Right hindlimb (tissue), 1 donor: ENCODE measurements around the gene CLEC19A.
A peak's percentile ranks its signal among the peaks of the same experiment; 100 is the strongest.
"Not testable (repeated sequence)": the region's sequence is repeated elsewhere in the genome, so short reads cannot be mapped to it uniquely, and the experiment has no call there.

ENCODE experiments used
- DNase-seq: peaks from one replicate; pipeline ENCODE4 v3.0.0-alpha.2; 2018

Gene CLEC19A

DNA sequence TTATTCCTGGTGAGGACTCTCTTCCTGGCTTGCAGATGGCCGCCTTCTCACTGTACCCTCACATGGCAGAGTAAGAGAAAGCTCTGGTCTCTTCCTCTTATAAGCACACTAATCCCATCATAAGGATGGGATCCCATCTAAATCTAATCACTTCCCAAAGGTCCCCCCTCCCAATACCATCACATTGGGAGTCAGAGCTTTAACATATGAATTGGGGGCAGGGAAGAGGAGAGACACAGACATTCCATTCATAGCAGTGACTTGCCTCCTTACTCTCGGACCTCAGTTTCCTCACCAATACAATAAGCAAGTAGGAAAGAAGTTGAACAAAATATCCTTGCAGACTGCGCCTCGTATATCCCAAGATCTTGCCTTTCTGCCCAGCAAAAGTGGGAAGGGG is 1.7 kb downstream of the CLEC19A start:
- DNase-seq: no peak

DNA sequence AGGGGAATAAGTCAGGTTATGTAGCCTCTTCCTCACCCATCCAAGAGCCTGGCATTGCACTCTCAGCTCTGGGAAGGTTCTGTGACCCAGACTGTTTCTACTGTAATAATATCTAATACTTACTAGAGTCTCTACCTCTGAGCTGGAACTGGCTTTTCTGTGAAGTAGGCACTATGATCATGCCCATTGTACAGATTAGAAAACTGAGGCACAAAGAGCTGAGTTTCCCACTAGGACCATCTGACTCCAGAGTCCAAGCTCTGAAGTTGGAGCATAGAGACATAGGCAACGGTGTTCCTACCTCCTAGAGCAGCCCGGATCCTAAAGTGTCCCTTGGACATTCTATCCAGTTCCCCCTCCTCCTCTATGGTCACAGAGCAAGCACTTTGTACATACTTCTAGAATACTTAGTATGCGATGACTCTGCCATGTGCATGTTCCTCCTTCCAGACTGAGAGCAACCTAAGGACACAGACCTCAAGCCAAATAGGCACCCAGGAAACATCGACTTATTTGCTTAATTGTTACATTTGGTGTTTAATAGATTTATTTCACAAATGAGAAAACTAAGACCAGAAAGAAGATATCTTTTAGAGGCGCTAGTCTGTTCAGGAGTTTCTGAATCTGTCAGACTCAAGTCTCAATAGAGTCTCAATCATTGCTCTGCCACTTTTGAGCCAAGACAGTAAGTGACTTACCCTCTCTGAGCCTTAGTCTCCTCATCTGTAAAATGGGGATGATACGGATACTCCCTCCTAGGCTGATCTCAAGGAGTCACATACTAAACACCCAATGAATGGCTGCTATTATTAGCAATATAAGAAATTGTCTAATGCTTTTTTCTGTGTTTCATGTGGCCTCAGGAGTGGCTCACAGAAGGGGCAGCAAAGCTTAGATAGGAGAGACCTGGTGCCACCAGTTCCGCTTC is 3.6 kb downstream of the CLEC19A start:
- DNase-seq: no peak

DNA sequence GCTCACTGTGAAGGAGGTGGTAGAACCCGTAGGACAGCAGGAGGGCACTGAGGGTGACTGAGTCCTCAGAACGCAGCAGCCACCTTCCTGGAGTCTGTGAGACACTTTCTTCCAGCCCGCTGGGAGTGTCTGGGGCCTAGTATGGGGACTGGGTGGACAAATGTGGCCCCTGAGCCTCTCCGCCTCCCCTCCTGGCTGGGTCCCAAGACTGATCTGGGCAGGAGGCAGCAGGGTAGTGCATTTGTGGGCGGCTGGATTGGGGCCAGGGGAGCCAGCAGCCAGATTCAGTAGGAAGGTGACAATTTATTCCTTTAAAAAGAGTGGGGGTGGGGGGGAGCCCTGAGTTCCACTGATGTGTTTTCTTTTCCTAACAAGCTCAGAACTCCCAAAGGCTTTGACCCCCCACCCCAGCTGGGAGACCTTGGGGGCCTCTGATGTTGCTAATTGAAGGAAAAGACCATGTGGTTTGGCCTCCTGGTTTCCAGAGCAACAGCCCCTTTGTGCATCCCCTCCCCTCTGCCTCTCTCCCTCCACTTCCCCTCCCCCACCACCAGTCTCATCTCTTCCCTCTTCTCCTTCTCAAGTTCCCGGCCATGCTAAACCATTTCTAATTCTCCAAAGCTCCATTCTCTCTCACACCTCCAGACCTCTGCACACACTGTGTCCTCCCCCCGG is 4.4 kb downstream of the CLEC19A start:
- DNase-seq: peak; percentile 29

DNA sequence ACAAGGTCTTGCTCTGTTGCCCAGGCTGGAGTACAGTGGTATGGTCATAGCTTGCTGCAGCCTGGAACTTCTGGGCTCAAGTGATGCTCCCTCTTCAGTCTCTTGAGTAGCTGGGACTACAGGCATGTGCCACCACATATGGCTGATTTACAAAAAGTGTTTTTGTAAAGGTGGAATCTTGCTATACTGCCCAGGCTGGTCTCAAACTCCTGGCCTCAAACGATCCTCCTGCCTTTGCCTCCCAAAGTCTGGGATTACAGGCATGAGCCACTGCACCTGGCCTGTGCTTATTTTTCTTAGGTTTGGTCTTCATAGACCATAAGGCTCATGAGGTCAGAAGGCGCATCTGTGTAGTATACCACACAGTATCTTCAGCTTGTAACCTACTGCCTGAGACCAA is 5.3 kb downstream of the CLEC19A start:
- no peak for DNase-seq

DNA sequence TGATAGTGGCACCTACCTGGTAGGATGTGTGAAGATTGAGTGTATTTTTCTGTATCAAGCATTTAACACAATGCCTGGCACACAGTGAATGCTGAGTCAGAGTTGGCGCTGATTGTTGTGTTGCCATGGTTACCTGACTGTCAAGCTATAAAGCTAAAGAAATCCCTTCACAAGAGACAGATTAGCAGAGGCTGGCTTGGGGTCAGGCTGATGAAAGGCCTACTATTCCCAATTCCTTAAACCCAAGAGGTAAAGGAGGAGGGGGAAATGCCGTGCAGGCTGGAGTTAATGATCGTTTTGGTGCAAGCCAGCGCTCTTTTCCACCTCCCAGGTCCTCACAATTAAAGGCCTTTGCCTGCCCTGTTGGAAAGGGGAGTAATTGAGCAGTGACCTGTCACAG is 5.9 kb downstream of the CLEC19A start:
- DNase-seq: no peak

DNA sequence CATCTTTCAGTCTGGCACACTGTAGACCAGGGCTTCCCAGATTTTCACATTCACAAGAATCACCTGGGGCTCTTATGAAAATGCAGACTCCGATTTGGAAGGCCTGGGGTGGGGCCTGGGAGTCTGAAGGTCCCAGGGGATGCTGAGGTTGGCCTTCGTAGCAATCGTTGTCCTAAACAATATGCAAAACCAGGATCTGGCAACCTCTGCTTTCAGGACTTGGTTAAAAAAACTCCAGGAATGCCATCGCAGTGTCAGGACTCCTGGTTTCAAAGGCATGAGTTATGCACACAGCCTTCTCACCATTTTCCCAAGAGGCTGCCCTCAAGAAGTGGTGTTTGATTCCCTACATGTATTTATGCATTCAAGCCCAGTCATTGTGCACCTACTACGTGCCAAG is 6.7 kb downstream of the CLEC19A start:
- DNase-seq: no peak

DNA sequence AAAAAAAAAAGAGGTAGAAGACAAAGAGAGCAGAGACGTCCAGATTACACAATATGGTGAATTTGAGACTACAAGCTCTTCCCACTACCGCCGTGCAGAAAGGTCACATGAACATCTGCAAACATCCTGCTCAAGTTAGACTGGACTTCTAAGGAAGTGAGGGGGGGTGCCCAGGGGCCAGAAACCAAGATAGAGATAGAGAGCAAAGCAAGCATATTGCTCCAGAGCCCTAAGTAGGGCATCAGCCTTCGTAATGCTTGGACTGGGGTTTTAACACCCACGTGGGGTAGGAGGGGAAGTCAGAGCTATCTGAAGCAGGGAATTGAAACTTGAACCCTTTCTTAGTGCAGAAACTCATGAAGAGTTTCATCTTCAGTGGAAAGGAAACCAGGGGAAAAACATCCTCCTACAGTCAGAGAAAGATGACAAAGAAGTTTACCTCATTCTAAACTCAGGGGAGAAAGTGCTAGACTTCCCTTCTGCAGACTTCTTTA is 8.7 kb downstream of the CLEC19A start:
- peak; percentile 39 for DNase-seq

DNA sequence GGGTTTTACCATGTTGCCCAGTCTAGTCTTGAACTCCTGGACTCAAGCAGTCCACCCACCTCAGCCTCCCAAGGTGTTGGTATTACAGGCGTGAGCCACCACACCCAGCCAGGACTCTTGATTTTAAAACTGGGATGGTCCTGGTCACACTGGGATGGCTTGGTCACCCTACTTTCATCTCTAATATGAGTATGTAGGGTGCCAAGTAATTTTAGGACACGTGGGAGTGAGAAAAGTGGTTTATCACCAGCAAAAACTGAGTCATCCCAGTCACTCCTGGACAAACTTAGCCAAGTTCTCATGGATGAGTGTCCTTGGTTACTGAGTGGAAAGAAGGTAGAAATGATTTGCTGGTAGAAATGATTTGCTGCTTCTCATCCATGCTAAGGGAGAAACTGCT is 9.9 kb downstream of the CLEC19A start:
- no peak for DNase-seq

DNA sequence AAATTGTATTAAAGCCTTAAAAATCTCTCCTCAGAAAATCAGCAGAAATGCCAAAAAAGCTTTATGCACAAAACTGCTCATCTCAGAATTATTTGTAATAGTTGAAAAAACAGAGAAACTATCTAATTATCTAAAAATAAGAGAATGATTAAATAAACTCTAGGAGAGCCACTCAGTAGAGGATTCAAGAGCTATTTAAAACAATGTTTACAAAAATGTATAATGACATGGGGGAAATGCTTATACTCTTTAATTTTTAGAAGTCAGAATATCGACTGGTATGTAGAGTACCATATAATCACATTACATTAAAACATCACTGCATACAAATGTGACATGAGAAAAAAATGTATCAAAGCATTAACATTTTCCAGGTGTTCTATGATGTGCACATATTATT is 11.9 kb downstream of the CLEC19A start:
- no peak for DNase-seq

DNA sequence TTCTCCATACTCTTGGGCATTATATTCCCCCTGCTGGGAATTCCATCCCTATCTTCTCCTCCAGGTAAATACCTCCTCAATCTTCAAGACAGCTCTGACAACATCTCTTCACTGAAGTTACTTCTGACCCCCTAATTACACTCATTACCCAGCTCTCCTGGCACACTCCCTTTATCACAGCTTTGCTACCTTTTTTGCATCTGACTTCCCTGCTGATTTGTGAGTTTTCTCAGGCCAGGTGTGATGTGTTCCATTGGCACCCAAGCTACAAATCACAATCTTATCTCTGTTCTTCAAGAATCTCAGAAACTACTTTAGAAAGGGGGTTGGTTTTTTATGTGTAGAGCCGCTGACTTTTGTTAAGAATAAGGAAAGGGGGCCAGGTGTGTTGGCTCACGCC is 14.0 kb downstream of the CLEC19A start:
- no peak for DNase-seq

DNA sequence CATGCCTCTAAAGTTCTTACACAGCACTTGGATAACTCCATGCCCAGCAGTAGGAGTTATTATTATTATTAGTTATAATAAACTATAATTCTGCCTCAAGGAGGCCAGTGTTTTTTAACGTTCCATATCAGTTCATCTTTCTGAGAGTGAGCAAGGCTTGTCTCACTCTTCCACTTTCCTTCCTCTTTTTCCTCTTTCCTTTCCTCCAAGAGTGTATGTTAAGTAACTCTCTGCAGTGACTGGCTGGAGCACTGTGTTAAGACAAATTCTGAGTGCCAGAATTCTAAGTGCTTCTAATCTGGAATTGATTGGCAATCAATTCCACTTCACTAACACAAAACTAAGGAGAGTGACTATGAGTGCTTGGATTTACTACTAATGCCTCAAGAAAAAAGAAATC is 16.4 kb downstream of the CLEC19A start:
- DNase-seq: no peak

DNA sequence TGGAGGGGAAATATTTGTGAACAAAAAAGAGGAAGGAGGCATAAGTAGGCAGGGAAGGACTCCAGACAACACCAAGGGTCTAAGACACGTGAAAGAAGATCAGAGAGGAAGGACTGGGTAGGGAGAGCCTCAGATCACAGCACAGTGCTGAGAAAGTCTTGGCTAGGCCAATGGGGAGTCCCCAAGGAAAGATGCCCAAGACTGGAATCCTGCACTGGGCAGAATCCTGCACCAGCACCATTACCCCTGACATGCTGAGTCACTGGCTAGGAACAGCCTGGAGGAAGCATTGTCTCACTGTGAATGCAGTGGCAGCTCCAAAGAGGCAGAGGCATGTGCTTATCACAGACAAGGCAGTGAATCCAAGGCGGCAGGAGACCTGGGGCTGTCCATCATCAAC is 19.2 kb downstream of the CLEC19A start:
- no peak for DNase-seq

DNA sequence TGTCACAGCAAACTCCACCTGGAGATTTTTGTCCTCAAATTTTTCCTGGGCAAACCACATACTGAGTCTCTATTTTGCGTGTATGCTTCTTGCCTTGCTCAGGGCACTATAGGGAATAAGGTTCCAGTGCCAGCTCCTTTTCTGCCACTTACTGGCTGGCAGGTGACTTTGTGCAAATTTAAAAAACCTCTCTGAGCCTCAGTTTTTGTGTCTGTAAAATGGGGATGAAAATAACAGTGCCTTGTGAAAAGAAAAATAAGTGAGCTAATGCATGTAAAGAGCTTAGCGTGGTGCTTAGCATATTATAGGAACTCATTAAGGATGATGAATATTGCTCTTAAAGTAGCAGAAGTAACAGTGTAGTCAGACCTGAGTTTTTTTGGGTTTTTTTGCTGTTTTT is 19.9 kb downstream of the CLEC19A start:
- DNase-seq: no peak

DNA sequence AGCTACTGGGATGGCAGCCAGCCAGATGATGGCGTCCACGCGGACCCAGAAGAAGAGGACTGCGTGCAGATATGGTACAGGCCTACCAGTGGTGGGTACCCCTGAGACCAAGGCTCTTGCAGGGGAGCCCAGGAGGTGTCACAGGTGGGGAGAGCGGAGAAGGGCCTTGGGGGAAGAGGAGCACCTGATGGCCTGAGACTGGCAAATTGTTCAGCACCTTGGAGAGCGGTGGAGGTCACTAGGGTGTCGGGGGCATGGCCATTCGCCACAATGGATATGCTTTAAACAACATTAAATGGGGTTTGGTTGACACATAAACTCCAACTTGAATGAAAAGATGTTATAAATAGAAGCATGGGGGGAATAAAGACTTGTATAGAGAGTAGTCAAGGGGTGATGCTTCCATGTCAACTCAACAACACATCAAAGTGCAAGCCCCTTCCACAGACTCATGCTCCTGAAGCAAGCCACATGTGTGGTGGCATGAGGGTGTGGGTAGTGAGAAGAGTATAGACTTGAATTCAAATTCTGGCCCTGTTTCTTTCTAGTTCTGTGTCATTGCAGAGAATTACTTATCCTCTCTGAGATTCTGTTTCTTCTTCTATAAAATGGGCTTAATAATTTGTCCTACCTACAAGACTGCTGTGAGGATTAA is 22.2 kb downstream of the CLEC19A start:
- no peak for DNase-seq

DNA sequence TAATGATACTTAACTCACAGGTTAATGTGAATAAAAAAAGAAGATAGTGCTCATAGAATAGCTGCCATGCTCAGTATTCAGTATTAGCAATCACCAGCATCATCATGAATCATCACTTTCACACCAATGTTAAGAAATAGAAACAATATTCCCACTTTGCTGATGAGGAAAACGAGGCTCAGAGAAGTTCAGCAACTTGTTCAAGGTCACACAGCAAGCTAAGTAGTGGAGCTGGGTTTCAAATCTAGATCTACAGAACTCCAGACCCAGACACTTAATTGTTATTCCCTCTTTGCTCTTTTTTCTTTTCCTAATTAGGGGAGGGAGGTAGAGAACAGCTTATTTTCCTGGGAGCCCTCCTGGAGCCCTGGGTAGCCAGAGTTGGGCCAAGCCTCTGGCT is 22.9 kb downstream of the CLEC19A start:
- no peak for DNase-seq

DNA sequence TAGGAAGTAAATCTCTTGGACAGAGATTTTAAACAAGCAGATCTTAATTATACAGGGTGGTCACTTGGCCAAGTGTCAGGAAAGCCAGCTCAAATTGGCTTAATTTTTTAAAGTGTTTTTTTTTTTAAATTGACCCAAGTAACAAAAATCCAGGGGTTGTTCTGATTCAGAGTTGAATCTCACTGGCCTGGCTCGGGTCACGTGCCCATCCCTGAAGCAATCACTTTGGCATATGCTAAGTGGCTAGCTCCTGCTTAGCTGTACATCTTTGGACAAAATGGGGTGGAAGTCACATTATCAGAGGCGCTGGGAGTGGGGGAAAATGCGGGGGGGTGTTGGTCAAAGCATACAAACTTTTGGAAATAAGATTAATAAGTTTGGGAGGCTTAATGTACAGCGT is 23.6 kb downstream of the CLEC19A start:
- DNase-seq: no peak

DNA sequence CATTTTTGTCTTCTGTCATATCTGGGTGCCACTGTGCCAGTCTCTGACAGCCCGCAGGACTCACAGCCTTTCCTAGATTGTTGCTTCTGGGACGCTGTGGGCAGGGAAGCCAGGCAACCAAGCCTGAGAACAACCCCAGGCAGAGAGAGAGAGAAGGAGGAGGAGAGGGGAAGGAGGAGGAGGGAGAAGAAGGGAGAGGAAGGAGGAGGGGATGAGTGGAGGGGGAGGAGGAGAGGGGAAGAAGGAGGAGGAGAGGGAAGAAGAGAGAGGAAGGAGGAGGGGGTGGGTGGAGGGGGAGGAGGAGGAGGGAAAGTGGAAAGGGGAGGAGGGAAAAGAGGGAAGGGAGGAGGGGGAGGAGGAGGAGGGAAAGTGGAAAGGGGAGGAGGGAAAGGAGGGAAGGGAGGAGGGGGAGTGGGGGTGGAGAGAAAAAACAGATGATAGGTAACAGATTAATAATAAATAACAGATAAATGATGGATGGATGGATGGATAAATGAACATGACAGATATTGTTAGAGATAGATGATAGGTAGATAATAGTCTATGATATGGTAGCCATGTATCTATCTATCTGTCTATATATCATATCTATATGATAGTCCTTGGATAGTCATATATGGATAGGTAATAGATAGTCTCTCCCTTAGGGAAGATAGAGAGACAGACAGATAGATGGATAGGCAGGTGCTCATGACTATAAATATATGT is 29.3 kb downstream of the CLEC19A start:
- DNase-seq: no peak

DNA sequence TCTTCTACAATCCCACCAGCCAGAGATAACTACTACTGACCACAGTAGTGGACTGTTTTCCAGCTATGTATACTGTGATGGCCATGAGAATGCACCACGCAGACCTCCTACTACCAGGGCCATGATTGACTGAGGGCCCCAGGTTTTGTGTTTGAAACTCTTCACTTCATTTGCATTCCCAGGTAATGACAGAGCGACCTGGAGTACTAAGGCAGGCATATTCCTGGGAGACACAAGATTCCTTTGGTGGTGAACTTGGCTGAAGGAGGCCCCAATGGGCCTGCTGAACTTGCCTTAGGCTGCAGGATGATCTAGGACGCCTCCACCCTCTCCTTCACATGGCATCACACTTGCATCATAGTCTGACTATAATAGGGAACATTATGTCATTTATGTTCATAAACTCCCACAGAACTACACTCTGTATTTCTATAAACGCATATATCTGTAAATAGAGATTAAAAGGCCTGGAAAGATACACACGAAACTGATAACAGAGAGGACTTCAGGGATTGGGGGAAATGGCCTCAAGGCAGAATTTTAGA is 30.4 kb downstream of the CLEC19A start:
- no peak for DNase-seq

DNA sequence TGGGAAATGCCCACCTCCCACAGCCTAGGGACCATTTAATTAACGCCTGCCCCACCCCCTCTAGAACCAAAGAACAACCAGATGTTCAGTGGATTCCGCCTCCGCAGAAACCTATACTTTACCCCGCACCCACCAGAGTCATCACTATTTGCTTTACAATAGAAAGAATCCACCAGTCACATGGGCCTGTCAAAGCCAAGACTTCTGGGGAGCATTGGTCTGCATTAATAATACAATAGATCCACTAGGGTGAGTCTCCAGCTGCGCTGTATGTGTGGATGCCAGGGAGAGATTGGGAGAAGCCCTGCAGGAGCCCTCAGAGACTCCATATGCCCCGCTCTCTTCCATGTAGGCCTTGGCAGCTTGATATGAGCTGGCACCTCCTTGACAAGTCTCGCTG is 31.3 kb downstream of the CLEC19A start:
- DNase-seq: no peak

DNA sequence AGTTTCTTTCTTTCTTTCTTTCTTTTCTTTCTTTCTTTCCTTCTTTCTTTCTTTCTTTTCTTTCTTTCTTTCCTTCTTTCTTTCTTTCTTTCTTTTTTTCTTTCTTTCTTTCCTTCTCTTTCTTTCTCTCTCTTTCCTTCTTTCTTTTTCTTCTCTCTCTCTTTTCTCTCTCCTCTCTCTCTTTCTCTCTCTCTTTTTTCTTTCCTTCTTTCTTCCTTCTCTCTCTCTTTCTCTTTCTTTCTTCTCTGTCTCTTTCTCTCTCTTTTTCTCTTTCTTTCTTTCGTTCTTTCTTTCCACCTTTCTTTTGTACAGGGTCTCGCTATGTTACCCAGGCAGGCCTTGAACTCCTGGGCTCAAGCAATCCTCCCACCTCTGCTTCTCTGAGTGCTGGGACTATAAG is 35.7 kb downstream of the CLEC19A start:
- DNase-seq: not testable (repeated sequence)

DNA sequence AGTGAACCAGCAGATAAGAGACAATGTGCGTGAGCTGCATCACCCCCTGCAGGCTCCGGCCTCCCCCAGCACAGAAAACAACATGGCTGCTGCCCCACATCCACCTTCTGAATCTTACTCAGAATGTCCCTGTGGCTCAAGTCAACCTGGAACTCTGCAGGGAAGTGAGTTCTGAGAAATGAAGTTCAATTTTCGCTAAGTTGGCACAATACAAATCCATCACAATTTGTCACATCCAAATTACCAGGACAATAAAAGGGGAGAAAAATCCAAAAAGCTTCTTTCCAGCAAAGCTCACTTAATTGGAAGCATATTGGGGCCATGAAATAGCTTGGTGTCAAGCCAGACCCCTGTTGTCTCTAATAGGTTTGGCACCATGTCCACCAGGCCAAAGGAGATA is 38.1 kb downstream of the CLEC19A start:
- DNase-seq: no peak

DNA sequence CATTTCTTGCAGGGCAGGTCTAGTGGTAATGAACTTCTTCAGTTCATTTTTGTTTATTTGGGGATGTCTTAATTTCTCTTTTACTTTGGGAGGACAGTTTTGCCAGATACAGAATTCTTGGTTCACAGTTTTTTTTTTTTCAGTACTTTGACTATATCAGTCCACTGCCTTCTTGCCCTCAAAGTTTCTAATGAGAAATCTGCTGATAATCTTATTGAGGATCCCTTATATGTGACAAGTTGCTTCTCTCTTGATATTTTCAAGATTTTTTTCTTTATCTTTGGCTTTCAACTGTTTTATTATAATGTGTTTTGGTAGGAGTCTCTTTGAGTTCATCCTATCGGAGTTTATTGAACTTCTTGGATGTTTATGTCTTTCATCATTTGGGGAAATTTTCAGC is 42.8 kb downstream of the CLEC19A start:
- no peak for DNase-seq

DNA sequence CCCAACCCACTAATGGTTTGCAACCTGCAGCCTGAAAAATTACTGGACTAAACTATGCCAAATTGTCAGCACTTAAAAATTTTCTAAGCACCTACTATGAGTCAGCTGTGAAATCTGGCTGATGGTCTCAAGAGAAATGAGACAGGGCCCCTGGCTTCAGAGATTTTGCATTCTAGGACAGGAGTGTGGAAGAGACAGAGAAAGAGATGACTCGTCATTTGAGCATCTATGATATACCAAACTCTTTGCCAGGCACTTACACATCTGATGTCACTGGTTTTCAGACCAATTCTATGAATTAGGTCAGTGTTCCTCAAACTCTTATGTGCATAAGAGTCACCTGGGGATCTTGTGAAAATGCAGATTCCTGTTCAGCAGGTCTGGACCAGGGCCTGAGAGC is 44.4 kb downstream of the CLEC19A start:
- DNase-seq: no peak
